IPS-NIHi7 (cell line): ENCODE data around the gene CEP97.

ENCODE experiments used
- DNase-seq: peaks from one replicate; pipeline ENCODE4 v3.0.0; 2012; ENCODE audit warnings: mixed read lengths; ENCODE audit errors: extremely low spot score

CEP97 gene

GRCh38 chr3:101778385-101779046 is 54.1 kb downstream of the CEP97 start:
- no peak for DNase-seq

GRCh38 chr3:101779047-101779821 is 54.8 kb downstream of the CEP97 start, which contains the start of gene NXPE3:
Gene NXPE3, plus strand, starts transcription at chr3:101779211. Its CDS starts 6,386 bp downstream, at chr3:101785597.
- DNase-seq, result peak; percentile 93

- no peak for DNase-seq
These were observed 55.5 kb downstream of the CEP97 start for GRCh38 chr3:101779822-101780381.

- DNase-seq, result peak; percentile 23
These were observed 56.2 kb downstream of the CEP97 start for GRCh38 chr3:101780661-101781060.

- no peak for DNase-seq
These were observed 56.8 kb downstream of the CEP97 start for GRCh38 chr3:101781166-101781565.

- DNase-seq, result no peak
These were observed 60.6 kb downstream of the CEP97 start for GRCh38 chr3:101784855-101785613.

GRCh38 chr3:101791778-101792177 is 67.4 kb downstream of the CEP97 start:
- DNase-seq, result no peak

- no peak for DNase-seq
These were observed 71.8 kb downstream of the CEP97 start for GRCh38 chr3:101796077-101796680.

- DNase-seq, result no peak
These were observed 76.8 kb downstream of the CEP97 start for GRCh38 chr3:101801174-101801573.

GRCh38 chr3:101802179-101802578 is 77.8 kb downstream of the CEP97 start:
- no peak for DNase-seq

GRCh38 chr3:101803173-101803782 is 78.9 kb downstream of the CEP97 start:
- peak; percentile 55 for DNase-seq

GRCh38 chr3:101803939-101804338 is 79.5 kb downstream of the CEP97 start:
- DNase-seq, result no peak

GRCh38 chr3:101806491-101806890 is 82.1 kb downstream of the CEP97 start:
- no peak for DNase-seq

GRCh38 chr3:101807888-101808287 is 83.5 kb downstream of the CEP97 start:
- DNase-seq, result no peak

- DNase-seq, result peak; percentile 46
These were observed 85.0 kb downstream of the CEP97 start for GRCh38 chr3:101809178-101810021.

- DNase-seq, result no peak
These were observed 85.6 kb downstream of the CEP97 start for GRCh38 chr3:101810022-101810418.

- DNase-seq, result no peak
These were observed 87.5 kb downstream of the CEP97 start for GRCh38 chr3:101811875-101812274.

- no peak for DNase-seq
These were observed 88.5 kb downstream of the CEP97 start for GRCh38 chr3:101812895-101813294.

GRCh38 chr3:101813817-101814440 is 89.5 kb downstream of the CEP97 start:
- no peak for DNase-seq

- DNase-seq, result no peak
These were observed 90.4 kb downstream of the CEP97 start for GRCh38 chr3:101814835-101815234.
